NCI-H2227 treated with DMSO at 0.1 percent for 48 hours (cell line): ENCODE data around the gene CCDC198.

Experiments used
- DNase-seq: peaks from one replicate; lab custom pipeline; 2025; lab: John Stamatoyannopoulos, UW

Gene CCDC198

GRCh38 chr14:57464008-57464730 lies 29.5 kb downstream of the CCDC198 start:
- no peak for DNase-seq

GRCh38 chr14:57462551-57462950 lies 31.1 kb downstream of the CCDC198 start:
- no peak for DNase-seq

GRCh38 chr14:57461777-57462320 lies 31.8 kb downstream of the CCDC198 start:
- no peak for DNase-seq

- DNase-seq: no peak
Measured at GRCh38 chr14:57435923-57436322, 57.7 kb downstream of the CCDC198 start.

GRCh38 chr14:57420986-57421385 lies 72.7 kb downstream of the CCDC198 start:
- no peak for DNase-seq

- DNase-seq: no peak
Measured at GRCh38 chr14:57420033-57420432, 73.6 kb downstream of the CCDC198 start.
